Measurements from ENCODE around the gene BMP7.

- TF ChIP-seq CTCF (IDR thresholded peaks at IDR 0.05 in 8 of 11, conservative IDR thresholded peaks at IDR 0.05 in 3 of 11) (no peak), POLR2AphosphoS5 (IDR thresholded peaks at IDR 0.05) (no peak)
Measured at GRCh38 chr20:57188056-57188455, 78.4 kb downstream of the BMP7 start.

Measured in spleen (tissue), 7 donors.